ENCODE results near the gene SLC22A9. TPM values are rescaled to one million over a fixed set of nuclear protein-coding genes. Genes with fewer than 3 reads are reported as not detected.

SLC22A9 gene
- total RNA-seq, 4 donors from 2014 or later = not detected

- in situ Hi-C loops (cut with MboI; ENCODE audit: low pct_ligation_motif_present in 1 of 4, low pct_unique_long_range_greater_than_20kb in 1 of 4, low sequenced_read_pairs in 3 of 4) (no loop called here), intact Hi-C loops (cut with DNase I; ENCODE audit: low total_unique reads) (no loop called here)
- 42 to 80% methylated on average over 1 of the region's 1 CpG for WGBS, 2 donors (ENCODE audit: low coverage in 1 of 2)
- no peak for TF ChIP-seq POLR2A (IDR thresholded peaks at IDR 0.05)
- TF ChIP-seq EP300 (IDR thresholded peaks at IDR 0.05; ENCODE audit: low read depth) = no peak
- TF ChIP-seq POLR2AphosphoS5 (IDR thresholded peaks at IDR 0.05) = no peak
- no peak for TF ChIP-seq CTCF (IDR thresholded peaks at IDR 0.05)
- Histone ChIP-seq H3K9me3 (no peaks in the 10 kb centered on the region), H3K4me1 (no peaks in the 10 kb centered on the region), H3K36me3 (no peaks in the 10 kb centered on the region), H3K27ac (no peak overlapping the region), H3K4me3 (no peak overlapping the region), H3K27me3 (no peaks in the 10 kb centered on the region)
- no peak for DNase-seq
Measured at GRCh38 chr11:63448646-63449045, 79.1 kb downstream of the SLC22A9 start.

- no peak for DNase-seq
- Histone ChIP-seq H3K27me3 (peaks cover 4% of the 10 kb centered on the region), H3K4me3 (no peak overlapping the region), H3K36me3 (no peaks in the 10 kb centered on the region), H3K27ac (no peak overlapping the region), H3K4me1 (no peaks in the 10 kb centered on the region), H3K9me3 (no peaks in the 10 kb centered on the region)
- in situ Hi-C loops (cut with MboI; ENCODE audit: low pct_ligation_motif_present in 1 of 4, low pct_unique_long_range_greater_than_20kb in 1 of 4, low sequenced_read_pairs in 3 of 4) = no loop called here
- intact Hi-C loops (cut with DNase I; ENCODE audit: low total_unique reads) = no loop called here
- 76% methylated on average over 6 of the region's 6 CpGs; no CpG with 5 or more reads in 1 of the 2 donors for WGBS, 2 donors (ENCODE audit: low coverage in 1 of 2)
- TF ChIP-seq POLR2AphosphoS5 (IDR thresholded peaks at IDR 0.05) = no peak
- TF ChIP-seq EP300 (IDR thresholded peaks at IDR 0.05; ENCODE audit: low read depth) = no peak
- no peak for TF ChIP-seq POLR2A (IDR thresholded peaks at IDR 0.05)
- TF ChIP-seq CTCF (IDR thresholded peaks at IDR 0.05) = no peak
Measured at GRCh38 chr11:63459586-63459985, 90.0 kb downstream of the SLC22A9 start.

Other genes starting within 250 kb of the SLC22A9 start
- not detected for gene SLC22A24, start 225.6 kb upstream of the SLC22A9 start, total RNA-seq
- gene SLC22A25, start 126.2 kb upstream of the SLC22A9 start, total RNA-seq = not detected
- 1 to 10 TPM in 1 of 4 donors, under 1 TPM in 1, not detected in 2; 0.79 to 1.4 TPM for gene PLAAT5, start 121.4 kb downstream of the SLC22A9 start, total RNA-seq
- gene LGALS12, start 136.3 kb downstream of the SLC22A9 start, total RNA-seq = under 1 TPM in 1 of 4 donors, not detected in 3; 0.64 TPM
- gene PLAAT4, start 167.0 kb downstream of the SLC22A9 start, total RNA-seq = 10 to 100 TPM; 35.4 to 78.6 (median 40.7) TPM
- gene PLAAT2, start 193.6 kb downstream of the SLC22A9 start, total RNA-seq = 10 to 100 TPM in 3 of 4 donors, not detected in 1; 38.7 to 47.9 (median 43.0) TPM
- 10 to 100 TPM in 3 of 4 donors, 1 to 10 TPM in 1; 8.6 to 16.7 (median 10.5) TPM for gene PLAAT3, start 244.6 kb downstream of the SLC22A9 start, total RNA-seq